GM23338 (cell line): Measurements from ENCODE around the gene TTC33. TPM values are rescaled to one million over a fixed set of nuclear protein-coding genes. Genes with fewer than 3 reads are reported as not detected.
"Not testable (repeated sequence)": the region's sequence is repeated elsewhere in the genome, so short reads cannot be mapped to it uniquely, and the experiment has no call there.

Source experiments
- ATAC-seq: fragments of 200-7000 bp; cut with Tn5 transposase; 3 replicates; pipeline ENCODE4 v1.9.1; 2020
- DNase-seq: peaks from one replicate; pipeline ENCODE4 v3.0.0-alpha.2; 2015; ENCODE audit warnings: low spot score
- H2AFZ ChIP-seq: fragments of 200-600 bp; sonication (generic); 2 replicates; pipeline ENCODE4 v1.8.0; 2016; ENCODE audit warnings: antibody characterized with exemption, mild to moderate bottlenecking, moderate library complexity
- H3F3A ChIP-seq: fragments of 200-600 bp; sonication (generic); replicated peaks from 2 replicates; pipeline ENCODE4 v1.8.0; 2017; ENCODE audit warnings: antibody characterized with exemption, mixed run types, low read depth
- H3K27ac ChIP-seq: fragments of 200-600 bp; sonication (generic); 2 replicates; pipeline ENCODE4 v1.6.1; 2016; ENCODE audit warnings: low read depth
- H3K27me3 ChIP-seq: fragments of 200-600 bp; sonication (generic); 2 replicates; pipeline ENCODE4 v1.8.0; 2016; ENCODE audit warnings: mild to moderate bottlenecking, mixed run types, moderate library complexity; ENCODE audit not compliant: insufficient read depth
- H3K36me3 ChIP-seq: fragments of 200-600 bp; sonication (generic); 2 replicates; pipeline ENCODE4 v1.8.0; 2016; ENCODE audit warnings: mild to moderate bottlenecking; ENCODE audit not compliant: insufficient read depth
- H3K4me1 ChIP-seq: fragments of 200-600 bp; sonication (generic); 2 replicates; pipeline ENCODE4 v1.8.0; 2016; ENCODE audit warnings: mild to moderate bottlenecking, moderate library complexity; ENCODE audit not compliant: insufficient read depth
- H3K4me2 ChIP-seq: fragments of 200-600 bp; sonication (generic); 2 replicates; pipeline ENCODE4 v1.7.1; 2017; ENCODE audit warnings: mixed run types
- H3K4me3 ChIP-seq: fragments of 200-600 bp; sonication (generic); 2 replicates; pipeline ENCODE4 v1.6.1; 2016; ENCODE audit warnings: mixed run types
- H3K79me2 ChIP-seq: fragments of 200-600 bp; sonication (generic); replicated peaks from 2 replicates; pipeline ENCODE4 v1.8.0; 2017; ENCODE audit warnings: mild to moderate bottlenecking; ENCODE audit not compliant: insufficient read depth
- H3K9me2 ChIP-seq: fragments of 200-600 bp; sonication (generic); 2 replicates; pipeline ENCODE4 v1.8.0; 2017; ENCODE audit not compliant: insufficient read depth
- H4K20me1 ChIP-seq: fragments of 200-600 bp; sonication (generic); replicated peaks from 2 replicates; pipeline ENCODE4 v1.8.0; 2017; ENCODE audit warnings: mild to moderate bottlenecking; ENCODE audit not compliant: insufficient read depth
- H3K27ac Mint-ChIP-seq: 2 replicates; pipeline ENCODE4 v1.8.0; 2020; ENCODE audit warnings: inconsistent platforms, mild to moderate bottlenecking, moderate library complexity, mixed read lengths
- H3K27me3 Mint-ChIP-seq: 3 replicates; pipeline ENCODE4 v1.8.0; 2022; ENCODE audit warnings: low read depth, mild to moderate bottlenecking, moderate library complexity, mixed read lengths, inconsistent platforms; ENCODE audit not compliant: insufficient read depth, poor library complexity
- H3K36me3 Mint-ChIP-seq: 3 replicates; pipeline ENCODE4 v1.8.0; 2021; ENCODE audit warnings: low read depth, mild to moderate bottlenecking, inconsistent platforms, moderate library complexity, mixed read lengths
- H3K4me1 Mint-ChIP-seq: 3 replicates; pipeline ENCODE4 v1.8.0; 2020; ENCODE audit warnings: mild to moderate bottlenecking, inconsistent platforms, mixed read lengths
- H3K4me3 Mint-ChIP-seq: 3 replicates; pipeline ENCODE4 v1.8.0; 2021; ENCODE audit warnings: moderate library complexity, mild to moderate bottlenecking, inconsistent platforms, mixed read lengths
- H3K9me3 Mint-ChIP-seq: 3 replicates; pipeline ENCODE4 v1.8.0; 2020; ENCODE audit warnings: moderate library complexity, mild to moderate bottlenecking, inconsistent platforms, mixed read lengths
- CREB1 ChIP-seq: fragments of 250-450 bp; sonication (Bioruptor Pico); IDR thresholded peaks from 2 replicates; pipeline ENCODE4 v1.5.0; 2020; ENCODE audit warnings: low read depth, mild to moderate bottlenecking, moderate library complexity
- CTCF ChIP-seq, 2 experiments: fragments of 200-600 bp in 1 of 2; sonication (generic) in 1 of 2; conservative IDR thresholded peaks; 2 replicates each; pipeline versions ENCODE4 v1.5.1 to v1.6.1; 2016 to 2017; ENCODE audit warnings: antibody characterized with exemption in 2 of 2, low read depth in 2 of 2, mild to moderate bottlenecking in 2 of 2, moderate library complexity in 1 of 2
- EZH2 ChIP-seq: fragments of 200-600 bp; sonication (generic); IDR thresholded peaks from one replicate; pipeline ENCODE4 v1.8.0; 2017; ENCODE audit warnings: antibody characterized with exemption, mild to moderate bottlenecking, low read depth; ENCODE audit not compliant: unreplicated experiment
- EZH2phosphoT487 ChIP-seq: fragments of 200-600 bp; sonication (generic); IDR thresholded peaks from one replicate; pipeline ENCODE4 v1.8.1; 2018; ENCODE audit warnings: antibody characterized with exemption; ENCODE audit not compliant: unreplicated experiment
- JUNB ChIP-seq: IDR thresholded peaks from one replicate; pipeline ENCODE4 v1.6.1; 2016; ENCODE audit warnings: antibody characterized with exemption; ENCODE audit not compliant: unreplicated experiment
- POLR2AphosphoS5 ChIP-seq: IDR thresholded peaks from 2 replicates; pipeline ENCODE4 v1.6.1; 2016; ENCODE audit warnings: antibody characterized with exemption, low read depth
- REST ChIP-seq: IDR thresholded peaks from one replicate; pipeline ENCODE4 v1.6.1; 2018; ENCODE audit warnings: antibody characterized with exemption; ENCODE audit not compliant: unreplicated experiment
- STAT1 ChIP-seq: IDR thresholded peaks from one replicate; pipeline ENCODE4 v1.6.1; 2016; ENCODE audit warnings: antibody characterized with exemption; ENCODE audit not compliant: unreplicated experiment
- ZNF114 ChIP-seq: fragments of 250-450 bp; sonication (Bioruptor Pico); IDR thresholded peaks from 2 replicates; pipeline ENCODE4 v1.5.0; 2020; ENCODE audit warnings: mild to moderate bottlenecking, moderate library complexity
- ZNF331 ChIP-seq: fragments of 250-450 bp; sonication (Bioruptor Pico); IDR thresholded peaks from 2 replicates; pipeline ENCODE4 v1.5.0; 2020; ENCODE audit warnings: low read depth, mild to moderate bottlenecking, moderate library complexity
- ZNF462 ChIP-seq: fragments of 250-450 bp; sonication (Bioruptor Pico); IDR thresholded peaks from 2 replicates; pipeline ENCODE4 v1.5.0; 2020; ENCODE audit warnings: mild to moderate bottlenecking, moderate library complexity
- polyA plus RNA-seq: library from polyadenylated mRNA; unstranded; fragments of >200 nt; fragmentation: Nextera tagmentation; extraction: Ambion mirVana; gene quantifications from 2 replicates; pipeline ENCODE4 v1.2.1, GENCODE V29; 2016
- total RNA-seq: library from RNA; depleted of rRNA; stranded (reverse); fragments of >200 nt; shearing (Covaris generic); gene quantifications from 2 replicates; pipeline ENCODE4 v1.2.3, GENCODE V29; 2014

Gene TTC33
- total and polyA plus RNA-seq, 2 experiments from 2014 or later = 4.1 to 11.5 TPM

- peaks cover 25% of the 10 kb centered on the region for H3K9me3 Mint-ChIP-seq
- not testable (repeated sequence) for H3K27ac ChIP-seq, ATAC-seq, H3K9me2 ChIP-seq, H3K27me3 ChIP-seq, H3K4me2 ChIP-seq, H3K27ac Mint-ChIP-seq, H3K4me1 Mint-ChIP-seq, H3K79me2 ChIP-seq, H3K4me1 ChIP-seq, H3K4me3 ChIP-seq, H3F3A ChIP-seq, H3K36me3 ChIP-seq, DNase-seq, H4K20me1 ChIP-seq, H3K4me3 Mint-ChIP-seq, H2AFZ ChIP-seq, H3K27me3 Mint-ChIP-seq
- H3K36me3 Mint-ChIP-seq = peaks cover 44% of the 10 kb centered on the region
These were observed 33.3 kb downstream of the TTC33 start for GRCh38 chr5:40722497-40722911.

- no peak overlapping the region for H3K27ac Mint-ChIP-seq
- H3K36me3 Mint-ChIP-seq = peaks cover 37% of the 10 kb centered on the region
- H3K79me2 ChIP-seq = no peaks in the 10 kb centered on the region
- H3K4me2 ChIP-seq = no peak overlapping the region
- H3F3A ChIP-seq = no peaks in the 10 kb centered on the region
- H3K4me1 Mint-ChIP-seq = no peaks in the 10 kb centered on the region
- H3K9me2 ChIP-seq = no peaks in the 10 kb centered on the region
- H3K4me3 ChIP-seq = no peak overlapping the region
- ATAC-seq (no peak), DNase-seq (no peak)
- peaks cover 24% of the 10 kb centered on the region for H3K9me3 Mint-ChIP-seq
- peaks cover 5% of the 10 kb centered on the region; the same call in 1 of the 2 replicates for H3K36me3 ChIP-seq
- no peaks in the 10 kb centered on the region for H3K4me1 ChIP-seq
- H3K27ac ChIP-seq = no peak overlapping the region
- H4K20me1 ChIP-seq = no peaks in the 10 kb centered on the region
- no peak overlapping the region for H3K4me3 Mint-ChIP-seq
- H3K27me3 Mint-ChIP-seq = peaks cover 2% of the 10 kb centered on the region
- TF ChIP-seq CREB1 (CRISPR knock-in tag) = no peak
- no peak for TF ChIP-seq REST
- no peak for TF ChIP-seq EZH2phosphoT487
- no peak for TF ChIP-seq STAT1
- TF ChIP-seq EZH2 = no peak
- TF ChIP-seq CTCF (conservative IDR thresholded peaks at IDR 0.05; ENCODE audit: low read depth in 2 of 2) = no peak
- no peak for TF ChIP-seq ZNF114 (CRISPR knock-in tag)
- TF ChIP-seq POLR2AphosphoS5 = no peak
- no peak for TF ChIP-seq ZNF331
- TF ChIP-seq JUNB = no peak
- TF ChIP-seq ZNF462 (CRISPR knock-in tag) = no peak
- no peak overlapping the region for H2AFZ ChIP-seq
- H3K27me3 ChIP-seq = no peaks in the 10 kb centered on the region
These were observed 35.7 kb downstream of the TTC33 start for GRCh38 chr5:40720069-40720468.
